Left forelimb (tissue), 1 donor: ENCODE results near the gene CDKAL1.

Experiments
- DNase-seq: peaks from one replicate; pipeline ENCODE4 v3.0.0-alpha.2; 2018; ENCODE audit warnings: low spot score

Gene CDKAL1

GRCh38 chr6:21258665-21259064, 724.4 kb downstream of the CDKAL1 start:
- DNase-seq, result no peak

- no peak for DNase-seq
Observed at GRCh38 chr6:21259660-21260059, 725.4 kb downstream of the CDKAL1 start.

DNA sequence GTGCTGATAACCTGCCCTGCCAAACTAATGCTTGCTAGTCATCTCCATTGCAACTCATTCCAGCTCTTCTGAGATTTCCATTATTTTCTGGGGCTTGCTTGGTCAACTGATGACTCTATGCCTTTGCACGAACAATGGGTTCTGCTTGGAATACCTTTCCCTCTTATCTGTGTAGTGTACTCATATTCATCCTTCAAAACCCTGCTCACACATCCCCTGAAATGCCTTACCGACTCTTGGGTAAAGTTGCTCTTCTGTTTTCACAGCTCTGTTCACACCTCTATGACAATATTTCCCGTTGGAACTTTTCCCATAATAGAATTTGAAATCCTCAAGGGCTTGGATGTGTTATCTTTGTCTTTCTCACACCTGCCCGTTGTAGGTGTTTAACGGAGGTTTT, 728.2 kb downstream of the CDKAL1 start:
- no peak for DNase-seq

DNA sequence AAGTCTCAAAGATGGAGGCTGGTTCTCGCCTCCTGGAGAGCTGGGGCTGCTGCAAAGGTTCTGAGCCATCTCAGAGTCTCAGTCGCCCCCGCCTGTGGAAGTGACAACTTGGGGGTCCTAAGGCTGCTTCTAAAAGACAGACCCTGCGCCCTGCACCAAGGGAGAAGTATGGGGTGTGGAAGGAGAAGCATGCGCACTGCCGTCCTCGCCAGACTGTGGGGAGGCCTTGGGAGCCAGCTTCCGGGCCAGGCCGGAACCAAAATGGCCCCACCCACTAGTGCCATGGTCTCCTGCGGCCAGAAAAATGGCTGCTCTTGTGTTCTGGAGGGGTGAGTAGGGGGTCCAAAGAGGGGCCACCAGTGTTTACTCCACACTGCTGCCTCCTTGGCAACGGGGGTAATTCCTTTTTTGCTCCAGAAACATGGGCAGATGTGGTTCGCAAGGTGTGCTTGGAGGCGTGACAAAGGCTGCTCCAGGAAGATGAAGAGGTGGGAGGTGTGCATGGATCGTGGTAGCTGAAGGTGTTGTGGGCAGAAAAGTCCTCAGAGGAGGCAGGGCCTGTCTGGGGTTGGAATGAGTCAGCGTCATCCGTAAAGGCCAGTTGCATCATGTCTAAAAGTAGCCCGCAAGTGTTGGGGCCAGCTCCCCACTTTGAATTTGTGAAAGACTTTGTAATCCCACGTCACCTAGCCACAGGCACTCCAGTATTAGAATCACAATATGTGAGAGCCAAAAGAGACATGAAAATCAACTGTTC, 729.5 kb downstream of the CDKAL1 start:
- DNase-seq, result no peak

- no peak for DNase-seq
Observed at GRCh38 chr6:21264288-21265033, 730.2 kb downstream of the CDKAL1 start.

- no peak for DNase-seq
Observed at GRCh38 chr6:21265034-21265729, 730.9 kb downstream of the CDKAL1 start.

- no peak for DNase-seq
Observed at GRCh38 chr6:21265730-21266044, 731.4 kb downstream of the CDKAL1 start.

GRCh38 chr6:21270636-21271201, 736.5 kb downstream of the CDKAL1 start:
- no peak for DNase-seq

GRCh38 chr6:21271428-21272155, 737.3 kb downstream of the CDKAL1 start:
- no peak for DNase-seq

DNA sequence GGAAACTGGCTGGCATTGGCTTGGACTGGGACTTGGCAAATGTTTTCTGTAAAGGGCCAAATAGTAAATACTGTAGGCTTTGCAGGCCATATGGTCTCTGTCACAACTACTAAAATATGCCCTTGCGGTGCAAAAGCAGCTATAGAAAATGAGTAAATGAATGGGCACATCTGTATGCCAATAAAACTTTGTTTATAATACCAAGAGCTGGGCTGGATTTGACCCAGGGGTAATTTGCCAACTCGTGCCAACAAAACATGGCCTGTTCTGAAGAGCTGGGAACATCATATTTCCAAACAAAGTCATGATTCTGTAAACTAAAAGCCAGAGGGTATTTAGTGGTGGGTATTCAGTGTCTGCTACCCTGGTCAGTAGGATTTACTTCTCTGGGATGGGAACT, 739.2 kb downstream of the CDKAL1 start:
- no peak for DNase-seq

DNA sequence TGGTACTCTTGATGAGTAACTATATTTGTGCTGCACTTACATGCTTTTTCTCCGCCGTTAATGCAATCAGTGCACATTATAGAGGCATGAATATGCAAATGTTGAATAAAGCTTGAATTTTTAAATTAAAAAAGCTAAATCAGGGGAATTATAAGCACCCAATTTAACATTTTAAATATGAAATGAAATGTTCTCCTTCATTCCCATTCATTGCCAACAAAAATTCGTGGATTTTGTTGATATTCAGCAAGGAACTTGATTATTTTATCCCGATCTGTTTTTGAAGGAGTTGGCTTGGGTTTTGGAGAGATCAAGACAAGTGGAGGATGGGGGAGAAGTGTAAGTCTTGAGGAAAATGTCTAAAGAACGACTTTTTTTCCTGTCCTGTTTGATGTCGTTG, 740.6 kb downstream of the CDKAL1 start:
- DNase-seq, result no peak

DNA sequence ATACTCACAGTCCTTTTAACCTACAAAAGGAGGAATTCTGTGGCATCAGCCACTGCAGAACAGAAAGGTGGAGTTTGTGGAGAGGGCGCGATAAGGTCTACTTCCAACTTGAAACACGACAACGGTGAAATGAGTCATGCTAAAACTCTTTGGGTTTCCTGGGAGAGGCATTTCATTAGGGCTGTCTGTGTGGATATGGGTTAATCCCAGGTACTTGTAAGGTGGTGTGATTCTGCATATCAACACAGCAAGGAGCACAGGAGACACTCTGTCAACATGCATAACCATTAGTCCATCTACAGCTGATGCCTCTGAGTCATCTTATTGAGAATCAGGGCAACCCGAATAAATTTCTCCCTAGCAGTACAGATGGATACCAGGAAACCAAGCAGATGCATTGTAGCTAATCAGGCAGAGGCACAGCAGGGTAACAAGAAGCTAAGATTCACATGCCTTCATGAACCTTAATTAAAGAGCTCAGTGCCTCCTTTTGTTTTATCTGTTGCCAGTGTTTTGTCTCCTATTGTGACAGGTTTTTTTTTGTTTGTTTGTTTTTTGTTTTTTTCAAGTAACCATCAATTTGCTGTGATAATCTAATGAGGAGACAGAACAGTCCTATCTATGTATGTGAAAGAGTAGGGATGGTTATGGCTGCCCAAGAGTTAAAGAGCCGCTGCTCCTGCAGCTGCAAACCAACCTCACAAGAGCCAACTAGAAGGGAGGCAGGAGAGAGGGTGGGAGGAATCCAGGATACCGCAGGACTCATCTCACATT, 743.5 kb downstream of the CDKAL1 start:
- DNase-seq, result no peak

GRCh38 chr6:21278375-21278745, 744.1 kb downstream of the CDKAL1 start:
- DNase-seq, result no peak

DNA sequence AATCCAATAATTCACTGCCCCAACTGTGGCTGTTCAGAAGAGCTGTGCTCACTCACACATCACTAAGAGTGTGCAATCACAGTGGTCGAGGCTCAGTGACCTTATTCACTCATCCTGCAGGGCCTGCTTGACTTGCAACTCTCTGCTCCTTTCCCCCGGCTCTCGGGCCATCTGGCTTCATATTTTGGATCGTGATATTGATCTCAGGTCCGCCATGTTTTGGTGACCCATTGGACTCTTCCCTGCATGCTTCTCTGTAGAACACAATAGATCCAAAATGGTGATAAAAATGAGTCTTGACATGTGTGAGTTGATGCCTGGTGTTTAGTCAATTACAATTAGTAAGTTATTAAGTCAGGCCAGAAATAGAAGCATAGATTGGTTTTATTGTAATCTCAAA, 745.4 kb downstream of the CDKAL1 start:
- no peak for DNase-seq

DNA sequence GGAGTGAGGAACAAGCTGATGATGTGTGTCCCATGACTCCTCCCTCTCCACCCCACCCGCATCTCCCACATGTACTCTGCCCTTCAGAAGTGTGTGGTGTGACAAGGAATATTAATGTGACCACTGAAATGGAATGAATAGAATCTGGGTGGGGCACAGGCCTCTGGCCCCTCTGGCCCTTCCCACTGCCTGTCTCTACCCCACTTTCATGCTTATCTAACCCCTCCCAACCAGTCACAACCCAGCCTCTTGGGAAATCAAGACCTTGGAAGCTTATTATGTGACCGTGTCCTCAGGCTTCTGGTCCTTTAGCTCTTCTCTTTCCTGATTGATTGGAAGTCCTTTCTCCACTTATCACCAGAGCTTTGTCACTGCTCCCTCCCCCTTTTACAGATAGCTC, 747.1 kb downstream of the CDKAL1 start:
- DNase-seq, result no peak
